CD1c-positive myeloid dendritic cell (primary cell): Measurements from ENCODE around the gene ATP5ME.
"Not testable (repeated sequence)": the region's sequence is repeated elsewhere in the genome, so short reads cannot be mapped to it uniquely, and the experiment has no call there.

ENCODE experiments used
- DNase-seq: peaks from one replicate; pipeline ENCODE4 v3.0.0-alpha.2; 2016; ENCODE audit errors: extremely low spot score

Gene ATP5ME

GRCh38 chr4:683982-684622, 10.0 kb upstream of the ATP5ME start:
- DNase-seq: peak; percentile 68

- DNase-seq: no peak
Measured at GRCh38 chr4:683247-683897, 9.3 kb upstream of the ATP5ME start.

GRCh38 chr4:682490-683172, 8.6 kb upstream of the ATP5ME start:
- DNase-seq: no peak

- no peak for DNase-seq
Measured at GRCh38 chr4:681736-682451, 7.8 kb upstream of the ATP5ME start.

- DNase-seq: peak; percentile 52
Measured at GRCh38 chr4:680928-681645, 7.0 kb upstream of the ATP5ME start.

- peak; percentile 66 for DNase-seq
Measured at GRCh38 chr4:680551-680927, 6.5 kb upstream of the ATP5ME start.

GRCh38 chr4:680091-680490, 6.0 kb upstream of the ATP5ME start:
- DNase-seq: no peak

- no peak for DNase-seq
Measured at GRCh38 chr4:679629-680028, 5.6 kb upstream of the ATP5ME start.

GRCh38 chr4:679104-679481, 5.0 kb upstream of the ATP5ME start:
- DNase-seq: no peak

- DNase-seq: no peak
Measured at GRCh38 chr4:678331-679103, 4.4 kb upstream of the ATP5ME start.

GRCh38 chr4:677431-678293, 3.6 kb upstream of the ATP5ME start:
- peak; percentile 57 for DNase-seq

- no peak for DNase-seq
Measured at GRCh38 chr4:676871-677235, 2.8 kb upstream of the ATP5ME start.

- no peak for DNase-seq
Measured at GRCh38 chr4:675980-676870, 2.1 kb upstream of the ATP5ME start.

GRCh38 chr4:675036-675882, 1.2 kb upstream of the ATP5ME start:
- DNase-seq: no peak

GRCh38 chr4:673349-674091, 556 bp downstream of the ATP5ME start:
- DNase-seq: peak; percentile 47

- DNase-seq: no peak
Measured at GRCh38 chr4:671769-672168, 2.3 kb downstream of the ATP5ME start.

- not testable (repeated sequence) for DNase-seq
Measured at GRCh38 chr4:669806-670559, 4.1 kb downstream of the ATP5ME start.
